ENCODE data around the gene NEDD4L.

GRCh38 chr18:58269931-58270330 lies 225.9 kb downstream of the NEDD4L start:
- TF ChIP-seq, protein P1, sequence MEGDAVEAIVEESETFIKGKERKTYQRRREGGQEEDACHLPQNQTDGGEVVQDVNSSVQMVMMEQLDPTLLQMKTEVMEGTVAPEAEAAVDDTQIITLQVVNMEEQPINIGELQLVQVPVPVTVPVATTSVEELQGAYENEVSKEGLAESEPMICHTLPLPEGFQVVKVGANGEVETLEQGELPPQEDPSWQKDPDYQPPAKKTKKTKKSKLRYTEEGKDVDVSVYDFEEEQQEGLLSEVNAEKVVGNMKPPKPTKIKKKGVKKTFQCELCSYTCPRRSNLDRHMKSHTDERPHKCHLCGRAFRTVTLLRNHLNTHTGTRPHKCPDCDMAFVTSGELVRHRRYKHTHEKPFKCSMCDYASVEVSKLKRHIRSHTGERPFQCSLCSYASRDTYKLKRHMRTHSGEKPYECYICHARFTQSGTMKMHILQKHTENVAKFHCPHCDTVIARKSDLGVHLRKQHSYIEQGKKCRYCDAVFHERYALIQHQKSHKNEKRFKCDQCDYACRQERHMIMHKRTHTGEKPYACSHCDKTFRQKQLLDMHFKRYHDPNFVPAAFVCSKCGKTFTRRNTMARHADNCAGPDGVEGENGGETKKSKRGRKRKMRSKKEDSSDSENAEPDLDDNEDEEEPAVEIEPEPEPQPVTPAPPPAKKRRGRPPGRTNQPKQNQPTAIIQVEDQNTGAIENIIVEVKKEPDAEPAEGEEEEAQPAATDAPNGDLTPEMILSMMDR (conservative IDR thresholded peaks at IDR 0.05; ENCODE audit: low read length): no peak
- TF ChIP-seq EZH2phosphoT487 (IDR thresholded peaks at IDR 0.05; ENCODE audit: borderline replicate concordance, low read depth, low read length): no peak

Measured in OCI-LY7 (cell line).